GM12801 (cell line): ENCODE data around the gene SLC25A23.

Experiments used
- CTCF ChIP-seq: IDR thresholded peaks from one replicate; pipeline ENCODE4 v1.5.1; 2011; ENCODE audit warnings: control low read depth; ENCODE audit not compliant: insufficient read length; ENCODE audit errors: extremely low read depth

The SLC25A23 gene

GRCh38 chr19:6495947-6496346 is 36.4 kb upstream of the SLC25A23 start:
- TF ChIP-seq CTCF: no peak

GRCh38 chr19:6494438-6495036 is 34.9 kb upstream of the SLC25A23 start:
- no peak for TF ChIP-seq CTCF

GRCh38 chr19:6491802-6492592 is 32.4 kb upstream of the SLC25A23 start:
- TF ChIP-seq CTCF: no peak

GRCh38 chr19:6490134-6490533 is 30.5 kb upstream of the SLC25A23 start:
- TF ChIP-seq CTCF: no peak

- no peak for TF ChIP-seq CTCF
Measured at GRCh38 chr19:6489278-6490061, 29.9 kb upstream of the SLC25A23 start.

GRCh38 chr19:6484831-6485230 is 25.2 kb upstream of the SLC25A23 start:
- no peak for TF ChIP-seq CTCF

GRCh38 chr19:6484230-6484629 is 24.6 kb upstream of the SLC25A23 start:
- no peak for TF ChIP-seq CTCF
